K562 (cell line): ENCODE measurements around the gene PRCC. TPM values are rescaled to one million over a fixed set of nuclear protein-coding genes. Genes with fewer than 3 reads are reported as not detected.
A peak's percentile ranks its signal among the peaks of the same experiment; 100 is the strongest.

Source experiments
- CBFA2T2 ChIP-seq: fragments of 450-650 bp; conservative IDR thresholded peaks from 2 replicates; pipeline ENCODE4 v1.6.1; 2017; ENCODE audit warnings: mild to moderate bottlenecking
- CBFA2T3 ChIP-seq: fragments of 450-650 bp; IDR thresholded peaks from 2 replicates; pipeline ENCODE4 v1.6.1; 2017
- CCAR2 ChIP-seq: fragments of 200-400 bp; formaldehyde crosslinking; IDR thresholded peaks from 2 replicates; pipeline ENCODE4 v1.6.1; 2017; ENCODE audit warnings: mild to moderate bottlenecking, low read depth, low read length
- CXXC5 ChIP-seq: fragments of 250-450 bp; sonication (Bioruptor Pico); IDR thresholded peaks from 2 replicates; pipeline ENCODE4 v1.8.0; 2022; ENCODE audit warnings: inconsistent platforms, mild to moderate bottlenecking, moderate library complexity
- E2F3 ChIP-seq: fragments of 250-450 bp; sonication (Bioruptor Pico); IDR thresholded peaks from 2 replicates; pipeline ENCODE4 v1.4.0; 2020; ENCODE audit warnings: mild to moderate bottlenecking
- KLF10 ChIP-seq: fragments of 250-450 bp; sonication (Bioruptor Pico); IDR thresholded peaks from 2 replicates; pipeline ENCODE4 v1.6.1; 2021; ENCODE audit warnings: matching md5 sums
- RBBP5 ChIP-seq: fragments of 200-600 bp; sonication (generic); IDR thresholded peaks from 2 replicates; pipeline ENCODE4 v1.6.1; 2012; ENCODE audit warnings: borderline replicate concordance, mild to moderate bottlenecking, low read length, control low read depth, inconsistent platforms; ENCODE audit not compliant: insufficient read depth, poor library complexity, severe bottlenecking
- REST ChIP-seq, 2 experiments: fragments of 450-650 bp; formaldehyde crosslinking in 1 of 2; IDR thresholded peaks; 2 replicates each; pipeline versions ENCODE4 v1.4.0 to v1.6.1; 2014 to 2020; ENCODE audit warnings: mild to moderate bottlenecking in 2 of 2, borderline replicate concordance in 1 of 2, low read depth in 1 of 2
- RREB1 ChIP-seq: fragments of 250-450 bp; sonication (Bioruptor Pico); IDR thresholded peaks from 2 replicates; pipeline ENCODE4 v1.4.0; 2020
- TCF7L2 ChIP-seq: fragments of 150-350 bp; IDR thresholded peaks from 2 replicates; pipeline ENCODE4 v1.6.1; 2016; ENCODE audit warnings: low read depth, mild to moderate bottlenecking, low read length, moderate library complexity
- ZFP1 ChIP-seq: fragments of 450-650 bp; formaldehyde crosslinking; IDR thresholded peaks from 2 replicates; pipeline ENCODE4 v1.4.0; 2020; ENCODE audit warnings: mild to moderate bottlenecking, mixed read lengths
- ZFP36 ChIP-seq: fragments of 150-350 bp; IDR thresholded peaks from 2 replicates; pipeline ENCODE4 v1.6.1; 2018; ENCODE audit warnings: low read length, low read depth; ENCODE audit not compliant: partially characterized antibody
- ZNF280B ChIP-seq: fragments of 250-450 bp; sonication (Bioruptor Pico); IDR thresholded peaks from 2 replicates; pipeline ENCODE4 v1.5.1; 2021; ENCODE audit warnings: mild to moderate bottlenecking
- ZNF561 ChIP-seq: fragments of 450-650 bp; formaldehyde crosslinking; conservative IDR thresholded peaks from 2 replicates; pipeline ENCODE4 v1.4.0; 2020; ENCODE audit warnings: mild to moderate bottlenecking, moderate library complexity
- polyA plus RNA-seq, 8 experiments: library from polyadenylated mRNA; depleted of rRNA in 4 of 8; stranded (reverse) in 5 of 8; unstranded in 3 of 8; fragments of >200 nt; fragmentation: Nextera tagmentation in 2 of 8; fragmentation: Illumina TruSeq in 1 of 8; extraction: Ambion mirVana in 2 of 8; extraction: Trizol in 1 of 8; gene quantifications; 2 replicates each; pipeline versions ENCODE4 v1.2.1 to v1.2.3, GENCODE V29; 2011 to 2014; ENCODE audit warnings: inconsistent platforms in 1 of 8, missing spikeins in 1 of 8
- total RNA-seq, 7 experiments: library from RNA; depleted of rRNA in 6 of 7; stranded (reverse); fragments of >200 nt in 6 of 7; fragmentation: Illumina TruSeq in 2 of 7; extraction: Trizol in 2 of 7; gene quantifications; 2 replicates each; pipeline versions ENCODE4 v1.2.1 to v1.2.3, GENCODE V29; 2011 to 2021; ENCODE audit warnings: low replicate concordance in 1 of 7

Gene PRCC
- total and polyA plus RNA-seq, 9 of the 15 experiments (the other 6 are each of a cell fraction or from before 2014, with no cell fraction given), result 23.9 to 201 (median 41.1) TPM

- TF ChIP-seq ZNF280B, result no peak
- TF ChIP-seq ZFP1, result no peak
- TF ChIP-seq KLF10, result no peak
- no peak for TF ChIP-seq ZFP36
- no peak for TF ChIP-seq CBFA2T3
- TF ChIP-seq RREB1, result no peak
- no peak for TF ChIP-seq TCF7L2
- TF ChIP-seq CBFA2T2, result no peak
- peak; percentile 88 for TF ChIP-seq REST (IDR thresholded peaks at IDR 0.05; ENCODE audit: borderline replicate concordance)
- no peak for TF ChIP-seq REST (CRISPR knock-in tag; IDR thresholded peaks at IDR 0.05; ENCODE audit: low read depth)
- TF ChIP-seq CXXC5 (CRISPR knock-in tag), result no peak
- no peak for TF ChIP-seq CCAR2
- TF ChIP-seq ZNF561 (CRISPR knock-in tag), result no peak
- no peak for TF ChIP-seq E2F3 (CRISPR knock-in tag)
- no peak for TF ChIP-seq RBBP5
These were observed 71.6 kb downstream of the PRCC start (continued) for GRCh38 chr1:156838972-156839371.
